GM15510 (cell line): ENCODE measurements around the gene GP1BB.

Experiments used
- POLR2A ChIP-seq: IDR thresholded peaks from 3 replicates; pipeline ENCODE4 v1.6.1; 2011; ENCODE audit warnings: borderline replicate concordance; ENCODE audit not compliant: insufficient read length; ENCODE audit errors: extremely low read depth

Gene GP1BB

GRCh38 chr22:19723232-19723982 is at the start of gene GP1BB:
Gene GP1BB, plus strand, starts transcription at chr22:19723539. Its CDS starts 31 bp downstream, at chr22:19723570.
- no peak for TF ChIP-seq POLR2A

GRCh38 chr22:19673660-19674059 is 49.7 kb upstream of the GP1BB start:
- no peak for TF ChIP-seq POLR2A

GRCh38 chr22:19674129-19674928 is 49.0 kb upstream of the GP1BB start:
- no peak for TF ChIP-seq POLR2A

GRCh38 chr22:19674929-19675253 is 48.4 kb upstream of the GP1BB start:
- no peak for TF ChIP-seq POLR2A

- TF ChIP-seq POLR2A, result no peak
Observed at GRCh38 chr22:19675428-19675827, 47.9 kb upstream of the GP1BB start.

- no peak for TF ChIP-seq POLR2A
Observed at GRCh38 chr22:19678949-19679521, 44.3 kb upstream of the GP1BB start.

- TF ChIP-seq POLR2A, result no peak
Observed at GRCh38 chr22:19679522-19680101, 43.7 kb upstream of the GP1BB start.

GRCh38 chr22:19680287-19680881 is 43.0 kb upstream of the GP1BB start:
- no peak for TF ChIP-seq POLR2A

GRCh38 chr22:19680911-19681862 is 42.2 kb upstream of the GP1BB start:
- no peak for TF ChIP-seq POLR2A

GRCh38 chr22:19681863-19682245 is 41.5 kb upstream of the GP1BB start:
- no peak for TF ChIP-seq POLR2A

GRCh38 chr22:19686946-19687345 is 36.4 kb upstream of the GP1BB start:
- TF ChIP-seq POLR2A, result no peak

GRCh38 chr22:19687561-19688300 is 35.6 kb upstream of the GP1BB start:
- no peak for TF ChIP-seq POLR2A

GRCh38 chr22:19688301-19689290 is 34.7 kb upstream of the GP1BB start:
- TF ChIP-seq POLR2A, result no peak

- TF ChIP-seq POLR2A, result no peak
Observed at GRCh38 chr22:19689408-19689807, 33.9 kb upstream of the GP1BB start.
